Measurements from ENCODE around the gene SLC24A3. TPM values are rescaled to one million over a fixed set of nuclear protein-coding genes. Genes with fewer than 3 reads are reported as not detected.

The SLC24A3 gene
- total and polyA plus RNA-seq, 12 donors = 0.21 to 2.6 (median 0.84) TPM

- Histone ChIP-seq H3K4me1 (peaks cover 3 to 70% (median 19%) of the 10 kb centered on the region in 9 donors), H3K36me3 (peaks cover 0 to 16% (median 0%) of the 10 kb centered on the region in 9 donors), H3K9me3 (no peaks in the 10 kb centered on the region), H3K4me3 (no peak overlapping the region), H3K27me3 (no peaks in the 10 kb centered on the region), H3K27ac (no peak overlapping the region)
- TF ChIP-seq CTCF (IDR thresholded peaks at IDR 0.05) = no peak
- 92 to 93% methylated on average over 7 of the region's 7 CpGs for WGBS, 2 donors
- ATAC-seq (no peak), DNase-seq (no peak)
- intact Hi-C loops (cut with DNase I) = no loop called here
Measured at GRCh38 chr20:19768325-19768842, 555.9 kb downstream of the SLC24A3 start.

- intact Hi-C loops (cut with DNase I) = no loop called here
- no peak for ATAC-seq
- H3K4me3 ChIP-seq = no peak overlapping the region
- no peak for DNase-seq
- H3K9me3 ChIP-seq = no peaks in the 10 kb centered on the region
- H3K27ac ChIP-seq = peak overlapping the region in 1 of 10 donors; percentile 10
- no peaks in the 10 kb centered on the region for H3K27me3 ChIP-seq
- WGBS, 2 donors = 62 to 67% methylated on average over 2 of the region's 2 CpGs
- no peak for TF ChIP-seq CTCF (IDR thresholded peaks at IDR 0.05)
- peaks cover 0 to 16% (median 0%) of the 10 kb centered on the region in 9 donors for H3K36me3 ChIP-seq
- peaks cover 3 to 74% (median 29%) of the 10 kb centered on the region in 9 donors for H3K4me1 ChIP-seq
Measured at GRCh38 chr20:19769507-19769906, 557.1 kb downstream of the SLC24A3 start.

- WGBS, 2 donors = 69 to 70% methylated on average over 6 of the region's 6 CpGs
- TF ChIP-seq CTCF (IDR thresholded peaks at IDR 0.05) = no peak
- no peak for ATAC-seq
- H3K9me3 ChIP-seq = no peaks in the 10 kb centered on the region
- no peak for DNase-seq
- no peak overlapping the region for H3K4me3 ChIP-seq
- H3K4me1 ChIP-seq = peaks cover 3 to 74% (median 35%) of the 10 kb centered on the region in 9 donors
- intact Hi-C loops (cut with DNase I) = loop anchor here in 1 of 10 donors (10.0 kb wide), 1 partner anchor 76 kb away; no protein-coding TSS in a partner anchor
- H3K36me3 ChIP-seq = peaks cover 0 to 16% (median 0%) of the 10 kb centered on the region in 9 donors
- peak overlapping the region in 1 of 10 donors; percentile 27 for H3K27ac ChIP-seq
- H3K27me3 ChIP-seq = no peaks in the 10 kb centered on the region
Measured at GRCh38 chr20:19770375-19770774, 557.9 kb downstream of the SLC24A3 start.

- H3K4me3 ChIP-seq = no peak overlapping the region
- TF ChIP-seq CTCF (IDR thresholded peaks at IDR 0.05) = no peak
- H3K9me3 ChIP-seq = no peaks in the 10 kb centered on the region
- 95 to 98% methylated on average over 2 of the region's 2 CpGs for WGBS, 2 donors
- peaks cover 0 to 16% (median 0%) of the 10 kb centered on the region in 9 donors for H3K36me3 ChIP-seq
- intact Hi-C loops (cut with DNase I) = loop anchor here in 1 of 10 donors (10.0 kb wide), 1 partner anchor 76 kb away; no protein-coding TSS in a partner anchor
- no peak for ATAC-seq
- H3K27me3 ChIP-seq = no peaks in the 10 kb centered on the region
- peaks cover 5 to 76% (median 41%) of the 10 kb centered on the region in 9 donors for H3K4me1 ChIP-seq
- no peak for DNase-seq
- H3K27ac ChIP-seq = peak overlapping the region in 1 of 10 donors; percentile 27
Measured at GRCh38 chr20:19771031-19771430, 558.6 kb downstream of the SLC24A3 start.
